GM06990 (cell line): Measurements from ENCODE around the gene TMEM150A.

Source experiments
- DNase-seq: peaks from one replicate; pipeline ENCODE4 v3.0.0-alpha.2; 2011; ENCODE audit not compliant: insufficient read length; ENCODE audit errors: extremely low read depth
- H3K27me3 ChIP-seq: replicated peaks from 2 replicates; pipeline ENCODE4 v1.6.0; 2011; ENCODE audit warnings: low read length; ENCODE audit not compliant: control insufficient read depth, insufficient read depth
- H3K36me3 ChIP-seq: 2 replicates; pipeline ENCODE4 v1.5.1; 2011; ENCODE audit warnings: low read length; ENCODE audit not compliant: control insufficient read depth, insufficient read depth
- H3K4me3 ChIP-seq: replicated peaks from 2 replicates; pipeline ENCODE4 v1.5.1; 2011; ENCODE audit warnings: low read depth, mild to moderate bottlenecking, control low read depth, low read length
- CTCF ChIP-seq: IDR thresholded peaks from 2 replicates; pipeline ENCODE4 v1.5.1; 2011; ENCODE audit warnings: low read length, control low read depth, mild to moderate bottlenecking, inconsistent platforms; ENCODE audit not compliant: insufficient read depth, poor library complexity, severe bottlenecking

Gene TMEM150A

GRCh38 chr2:85602476-85603234 is at the start of gene TMEM150A:
TMEM150A (minus strand) TSS chr2:85602698; CDS start chr2:85601948, 750 bp downstream.
- TF ChIP-seq CTCF = peak; percentile 27
- H3K4me3 ChIP-seq = peak within 1 kb of the TSS; percentile 90
- H3K36me3 ChIP-seq = no peaks in the 10 kb centered on the region; the same call in 1 of the 2 replicates
- H3K27me3 ChIP-seq = no peaks in the 10 kb centered on the region
- DNase-seq = peak; percentile 92

- Histone ChIP-seq H3K36me3 (peaks cover 22% of the 10 kb centered on the region), H3K4me3 (no peak overlapping the region), H3K27me3 (no peaks in the 10 kb centered on the region)
- no peak for TF ChIP-seq CTCF
- no peak for DNase-seq
Measured at GRCh38 chr2:85652056-85652455, 49.6 kb upstream of the TMEM150A start.

- Histone ChIP-seq H3K4me3 (no peak overlapping the region), H3K36me3 (peaks cover 20% of the 10 kb centered on the region)
Measured at GRCh38 chr2:85651097-85651496, 48.6 kb upstream of the TMEM150A start.

GRCh38 chr2:85650456-85650855 is 48.0 kb upstream of the TMEM150A start:
- peaks cover 22% of the 10 kb centered on the region for H3K36me3 ChIP-seq
- no peak for TF ChIP-seq CTCF
- no peak for DNase-seq
- H3K27me3 ChIP-seq = no peaks in the 10 kb centered on the region
- H3K4me3 ChIP-seq = no peak overlapping the region

More at GRCh38 chr2:85651097-85651496, 48.6 kb upstream of the TMEM150A start:
- TF ChIP-seq CTCF = no peak
- DNase-seq = no peak
- H3K27me3 ChIP-seq = no peaks in the 10 kb centered on the region

- no peak for TF ChIP-seq CTCF
- Histone ChIP-seq H3K36me3 (peaks cover 30% of the 10 kb centered on the region), H3K4me3 (no peak overlapping the region), H3K27me3 (no peaks in the 10 kb centered on the region)
- no peak for DNase-seq
Measured at GRCh38 chr2:85649201-85650190, 47.0 kb upstream of the TMEM150A start.
